DND-41 (cell line): ENCODE data around the gene TCEAL9.

Source experiments
- EZH2 ChIP-seq: IDR thresholded peaks from 3 replicates; pipeline ENCODE4 v1.6.1; 2012; ENCODE audit warnings: borderline replicate concordance, low read depth, mild to moderate bottlenecking, moderate library complexity, low read length, inconsistent platforms; ENCODE audit not compliant: severe bottlenecking
- TF ChIP-seq, protein P1 (sequence below): IDR thresholded peaks from 2 replicates; pipeline ENCODE4 v1.5.1; 2012; ENCODE audit warnings: borderline replicate concordance, low read length, moderate library complexity, mild to moderate bottlenecking; ENCODE audit not compliant: poor library complexity, severe bottlenecking; ENCODE audit errors: extremely low read depth

DNA sequence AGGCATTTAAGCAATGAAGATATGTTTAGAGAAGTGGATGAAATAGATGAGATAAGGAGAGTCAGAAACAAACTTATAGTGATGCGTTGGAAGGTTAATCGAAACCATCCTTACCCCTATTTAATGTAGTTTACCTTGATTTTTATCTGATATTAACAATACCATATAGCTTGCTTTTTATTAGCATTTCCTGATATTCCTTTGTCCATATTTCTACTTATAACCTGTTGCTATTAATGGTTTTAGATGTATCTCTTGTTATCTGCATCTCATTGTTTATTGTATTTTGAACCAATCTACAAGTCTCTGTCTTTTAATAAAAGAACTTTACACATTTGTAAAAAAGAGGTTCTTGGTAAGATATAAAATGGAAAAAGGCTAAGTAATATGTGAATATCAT, 1.6 kb downstream of the TCEAL9 start:
- TF ChIP-seq, protein P1, sequence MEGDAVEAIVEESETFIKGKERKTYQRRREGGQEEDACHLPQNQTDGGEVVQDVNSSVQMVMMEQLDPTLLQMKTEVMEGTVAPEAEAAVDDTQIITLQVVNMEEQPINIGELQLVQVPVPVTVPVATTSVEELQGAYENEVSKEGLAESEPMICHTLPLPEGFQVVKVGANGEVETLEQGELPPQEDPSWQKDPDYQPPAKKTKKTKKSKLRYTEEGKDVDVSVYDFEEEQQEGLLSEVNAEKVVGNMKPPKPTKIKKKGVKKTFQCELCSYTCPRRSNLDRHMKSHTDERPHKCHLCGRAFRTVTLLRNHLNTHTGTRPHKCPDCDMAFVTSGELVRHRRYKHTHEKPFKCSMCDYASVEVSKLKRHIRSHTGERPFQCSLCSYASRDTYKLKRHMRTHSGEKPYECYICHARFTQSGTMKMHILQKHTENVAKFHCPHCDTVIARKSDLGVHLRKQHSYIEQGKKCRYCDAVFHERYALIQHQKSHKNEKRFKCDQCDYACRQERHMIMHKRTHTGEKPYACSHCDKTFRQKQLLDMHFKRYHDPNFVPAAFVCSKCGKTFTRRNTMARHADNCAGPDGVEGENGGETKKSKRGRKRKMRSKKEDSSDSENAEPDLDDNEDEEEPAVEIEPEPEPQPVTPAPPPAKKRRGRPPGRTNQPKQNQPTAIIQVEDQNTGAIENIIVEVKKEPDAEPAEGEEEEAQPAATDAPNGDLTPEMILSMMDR: no peak
- no peak for TF ChIP-seq EZH2
